Ovary (tissue), 3 donors: ENCODE results near the gene PLCB1.

Experiments
- CTCF ChIP-seq, 3 donors: fragments of 450-650 bp in 2 of 3; fragments of 200-600 bp in 1 of 3; IDR thresholded peaks; one replicate each; pipeline versions ENCODE4 v1.5.1 to v1.8.0; 2016 to 2022; ENCODE audit warnings: antibody characterized with exemption in 3 of 3, mild to moderate bottlenecking in 1 of 3
- POLR2A ChIP-seq: fragments of 450-650 bp; IDR thresholded peaks from one replicate; pipeline ENCODE4 v1.6.1; 2017; ENCODE audit warnings: antibody characterized with exemption, mild to moderate bottlenecking, moderate library complexity
- donor health status: DM: no; HTN: no; CAD: no.

- no peak for TF ChIP-seq CTCF (IDR thresholded peaks at IDR 0.05)
- no peak for TF ChIP-seq POLR2A
These were observed 677.3 kb downstream of the PLCB1 start for GRCh38 chr20:8809107-8809953.
